Fibroblast of the aortic adventitia (primary cell): ENCODE measurements around the gene DUSP16. TPM values are rescaled to one million over a fixed set of nuclear protein-coding genes. Genes with fewer than 3 reads are reported as not detected.

ENCODE experiments used
- DNase-seq: peaks from one replicate; pipeline ENCODE4 v3.0.0-alpha.2; 2010; ENCODE audit warnings: low read depth
- H3K4me3 ChIP-seq: 2 replicates; pipeline ENCODE4 v1.5.1; 2011; ENCODE audit warnings: low read depth, mild to moderate bottlenecking, control low read depth, low read length, moderate library complexity
- total RNA-seq: library from RNA; depleted of rRNA; stranded (reverse); fragments of >200 nt; gene quantifications from 2 replicates; pipeline ENCODE4 v1.2.3, GENCODE V29; 2012; ENCODE audit warnings: low replicate concordance
- TF ChIP-seq, protein P1 (sequence below): IDR thresholded peaks from 2 replicates; pipeline ENCODE4 v1.5.1; 2011; ENCODE audit warnings: mild to moderate bottlenecking, low read length, control low read depth, inconsistent platforms; ENCODE audit not compliant: insufficient read depth

The DUSP16 gene
- total RNA-seq, 1 donor: 6.8 TPM

DNA sequence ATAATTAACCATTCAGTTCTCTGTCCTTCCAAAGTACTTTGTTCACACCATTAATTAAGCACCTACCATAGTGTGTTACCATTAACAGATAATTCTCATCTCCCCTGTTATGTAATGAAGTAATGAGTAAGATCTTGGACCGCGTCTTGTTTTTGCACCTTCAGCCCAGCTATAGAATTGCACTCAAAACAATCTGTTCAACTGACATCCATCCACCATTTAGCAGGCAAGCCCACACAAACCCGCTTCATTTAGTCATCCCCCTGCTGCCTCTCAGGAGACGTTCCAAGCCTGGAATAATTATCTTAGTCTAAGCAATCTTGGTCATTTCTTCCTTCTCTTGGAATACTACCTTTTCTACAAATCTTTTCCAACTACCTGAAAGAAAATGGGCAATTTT, 74.4 kb downstream of the DUSP16 start:
- no peak for DNase-seq
- TF ChIP-seq, protein P1, sequence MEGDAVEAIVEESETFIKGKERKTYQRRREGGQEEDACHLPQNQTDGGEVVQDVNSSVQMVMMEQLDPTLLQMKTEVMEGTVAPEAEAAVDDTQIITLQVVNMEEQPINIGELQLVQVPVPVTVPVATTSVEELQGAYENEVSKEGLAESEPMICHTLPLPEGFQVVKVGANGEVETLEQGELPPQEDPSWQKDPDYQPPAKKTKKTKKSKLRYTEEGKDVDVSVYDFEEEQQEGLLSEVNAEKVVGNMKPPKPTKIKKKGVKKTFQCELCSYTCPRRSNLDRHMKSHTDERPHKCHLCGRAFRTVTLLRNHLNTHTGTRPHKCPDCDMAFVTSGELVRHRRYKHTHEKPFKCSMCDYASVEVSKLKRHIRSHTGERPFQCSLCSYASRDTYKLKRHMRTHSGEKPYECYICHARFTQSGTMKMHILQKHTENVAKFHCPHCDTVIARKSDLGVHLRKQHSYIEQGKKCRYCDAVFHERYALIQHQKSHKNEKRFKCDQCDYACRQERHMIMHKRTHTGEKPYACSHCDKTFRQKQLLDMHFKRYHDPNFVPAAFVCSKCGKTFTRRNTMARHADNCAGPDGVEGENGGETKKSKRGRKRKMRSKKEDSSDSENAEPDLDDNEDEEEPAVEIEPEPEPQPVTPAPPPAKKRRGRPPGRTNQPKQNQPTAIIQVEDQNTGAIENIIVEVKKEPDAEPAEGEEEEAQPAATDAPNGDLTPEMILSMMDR: no peak
- H3K4me3 ChIP-seq: no peak overlapping the region

DNA sequence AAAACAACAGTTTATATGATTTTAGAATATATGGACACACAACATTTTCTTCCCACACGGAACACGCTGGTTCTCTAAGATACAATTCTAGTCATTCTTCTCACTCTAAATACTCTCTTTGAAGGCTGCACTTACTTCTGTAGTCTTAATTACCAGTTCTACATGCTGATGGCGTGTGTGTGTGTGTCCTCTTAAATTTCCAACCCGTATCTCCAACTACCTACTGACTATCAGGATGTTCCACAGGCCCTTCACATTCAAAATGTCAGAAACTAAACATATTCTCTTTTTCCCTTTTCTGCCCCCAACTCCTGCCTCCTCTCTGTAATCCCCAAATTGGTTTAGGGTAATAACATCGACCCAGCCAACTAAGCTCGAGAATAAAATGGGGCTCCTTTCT, 75.2 kb downstream of the DUSP16 start:
- no peak for DNase-seq
- TF ChIP-seq, protein P1: no peak
- no peak overlapping the region for H3K4me3 ChIP-seq

DNA sequence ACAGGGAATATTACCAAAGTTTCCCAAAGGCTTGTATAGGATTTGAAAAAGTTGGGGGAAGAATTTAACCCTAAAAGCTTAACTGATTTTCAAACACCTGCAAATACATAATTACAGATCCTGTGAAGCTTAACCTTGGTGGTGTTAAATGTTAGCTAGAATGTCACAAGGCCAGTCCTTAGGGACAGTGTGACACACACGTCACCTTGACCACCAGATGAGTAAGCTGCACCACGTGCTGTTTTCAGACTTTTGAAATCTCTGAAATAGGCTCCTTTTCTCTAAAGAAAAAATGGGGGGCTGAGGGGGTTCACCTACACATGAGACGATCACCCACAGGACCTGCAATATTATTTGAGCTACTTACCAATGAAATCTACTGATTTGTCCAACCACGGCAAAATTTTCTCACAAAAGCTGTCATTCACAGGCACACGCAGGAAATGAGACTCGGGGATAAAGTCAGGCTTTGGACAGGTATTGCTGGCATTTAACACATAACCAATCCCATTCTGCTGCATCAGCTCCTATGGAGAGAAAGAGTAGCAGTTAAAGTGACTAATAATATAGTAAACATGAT, 75.9 kb downstream of the DUSP16 start:
- no peak for DNase-seq
- TF ChIP-seq, protein P1: no peak
- no peak overlapping the region for H3K4me3 ChIP-seq

DNA sequence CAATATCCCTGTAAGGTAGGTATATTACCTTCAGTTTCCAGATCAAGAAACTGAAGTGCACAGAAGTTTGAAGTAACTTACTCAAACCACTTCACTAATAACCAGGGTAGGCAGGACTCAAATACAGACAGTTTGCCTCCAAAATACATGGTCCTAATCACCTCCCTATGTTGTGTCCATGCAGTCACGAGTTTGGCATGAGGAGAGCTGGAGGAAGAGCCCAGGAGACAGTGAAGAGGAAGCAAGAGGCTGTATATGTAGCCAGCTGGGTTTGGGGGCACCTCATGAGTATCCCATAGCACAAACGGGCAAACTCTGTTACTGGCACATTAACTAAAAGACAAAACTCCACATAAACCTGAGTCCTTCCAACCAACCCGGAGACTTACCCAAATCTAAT, 79.2 kb downstream of the DUSP16 start:
- no peak overlapping the region for H3K4me3 ChIP-seq
- TF ChIP-seq, protein P1: no peak
- no peak for DNase-seq

DNA sequence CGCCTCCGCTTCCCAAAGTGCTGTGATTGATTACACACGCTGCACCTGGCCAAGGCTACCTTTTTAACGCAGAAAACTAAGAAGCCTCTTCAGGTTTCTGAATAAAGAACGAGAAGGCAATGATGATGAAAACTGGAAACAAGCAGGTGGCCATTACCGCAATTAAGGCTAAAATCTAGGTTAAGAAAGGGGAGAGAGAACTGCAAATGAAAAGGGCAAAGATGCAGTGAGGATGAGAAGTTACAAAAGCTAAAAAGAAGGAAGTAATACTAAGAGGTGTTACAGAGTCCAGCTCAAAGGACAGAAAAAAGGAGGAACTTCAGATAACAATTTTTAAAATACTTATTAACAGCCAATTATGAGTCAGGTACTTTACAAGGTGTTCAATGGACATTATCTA, 79.7 kb downstream of the DUSP16 start:
- DNase-seq: no peak
- H3K4me3 ChIP-seq: no peak overlapping the region
- TF ChIP-seq, protein P1: no peak

DNA sequence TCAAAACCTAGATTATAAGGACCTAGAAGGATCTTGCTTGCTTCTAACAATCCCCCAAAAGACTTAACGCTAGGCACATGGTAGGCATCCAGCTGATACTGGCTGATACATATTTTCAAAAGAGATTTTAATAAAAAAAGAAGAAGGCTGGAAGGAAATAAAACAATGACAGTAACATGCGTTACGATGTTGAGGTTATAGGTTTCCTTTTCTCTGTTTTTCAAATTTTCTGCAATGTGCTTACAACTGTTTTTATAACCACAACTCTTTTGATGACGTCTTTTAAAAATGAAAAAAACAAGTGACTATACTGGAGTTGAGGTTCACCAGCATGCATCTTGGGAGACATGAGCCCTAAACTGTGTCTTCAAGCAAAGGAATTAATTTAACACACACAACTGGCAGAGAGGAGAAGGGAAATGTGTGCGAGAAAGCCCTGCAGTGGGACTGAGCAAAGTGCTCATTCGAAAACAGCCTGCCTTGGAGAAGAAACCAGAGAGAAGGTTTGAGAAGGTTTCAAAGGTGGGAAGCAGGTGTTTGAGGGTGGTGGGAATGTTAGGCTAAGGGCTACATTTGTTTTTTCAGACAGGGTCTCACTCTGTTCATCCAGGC, 80.4 kb downstream of the DUSP16 start:
- no peak overlapping the region for H3K4me3 ChIP-seq
- TF ChIP-seq, protein P1: no peak
- DNase-seq: no peak

DNA sequence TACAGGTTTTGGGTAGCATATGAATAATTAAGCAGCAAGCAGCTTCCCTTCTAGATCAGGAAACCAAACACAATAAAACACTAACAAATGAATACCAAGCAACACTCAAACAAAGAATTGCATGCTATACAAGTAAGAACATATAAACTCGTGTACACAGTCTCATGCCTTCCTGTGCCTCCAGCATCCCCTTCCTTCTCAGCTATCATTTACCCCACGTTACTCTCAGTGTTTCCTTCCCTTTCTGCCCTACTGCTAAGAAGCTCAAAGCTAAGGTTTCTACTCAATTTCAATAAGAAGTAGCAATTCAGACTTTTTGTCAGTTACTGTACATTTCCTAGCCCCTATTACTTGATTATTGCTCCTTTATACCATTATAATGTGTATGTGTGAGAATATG, 81.0 kb downstream of the DUSP16 start:
- no peak overlapping the region for H3K4me3 ChIP-seq
- DNase-seq: no peak
- TF ChIP-seq, protein P1: no peak
